Kidney (tissue), 14 donors: ENCODE results near the gene RNF181. TPM values are rescaled to one million over a fixed set of nuclear protein-coding genes. Genes with fewer than 3 reads are reported as not detected.
A peak's percentile ranks its signal among the peaks of the same experiment; 100 is the strongest.

Experiments used
- DNase-seq, 5 donors: peaks; one replicate each; pipeline ENCODE4 v3.0.0-alpha.2; 2013 to 2020
- FAIRE-seq: peaks from 2 replicates; lab custom pipeline; 2012; peaks lifted over from hg19 to GRCh38; lab: Jason Lieb, UNC
- H3K27ac ChIP-seq, 2 donors: one replicate each; pipeline ENCODE4 v1.7.0; 2013; ENCODE audit warnings: low read depth in 2 of 2, low read length in 2 of 2, inconsistent platforms in 1 of 2
- H3K27me3 ChIP-seq: one replicate; pipeline ENCODE4 v1.7.1; 2013; ENCODE audit warnings: low read length, inconsistent platforms; ENCODE audit not compliant: control insufficient read depth, insufficient read depth
- H3K36me3 ChIP-seq, 3 donors: one replicate each; pipeline versions ENCODE4 v1.7.0 to v1.7.1; 2013; ENCODE audit warnings: low read length in 3 of 3, control low read depth in 1 of 3, inconsistent platforms in 1 of 3; ENCODE audit not compliant: insufficient read depth in 3 of 3, control insufficient read depth in 2 of 3
- H3K4me1 ChIP-seq, 3 donors: one replicate each; pipeline versions ENCODE4 v1.7.0 to v1.7.1; 2013; ENCODE audit warnings: low read length in 3 of 3, inconsistent platforms in 1 of 3, low read depth in 1 of 3; ENCODE audit not compliant: control insufficient read depth in 2 of 3, insufficient read depth in 2 of 3
- H3K4me3 ChIP-seq, 3 donors: one replicate each; pipeline versions ENCODE4 v1.7.0 to v1.8.1; 2013; ENCODE audit warnings: low read length in 3 of 3, control low read depth in 1 of 3, inconsistent platforms in 1 of 3
- H3K9ac ChIP-seq, 3 donors: one replicate each; pipeline versions ENCODE4 v1.7.0 to v1.7.1; 2013; ENCODE audit warnings: low read length in 3 of 3, control low read depth in 1 of 3, inconsistent platforms in 1 of 3
- H3K9me3 ChIP-seq, 3 donors: one replicate each; pipeline versions ENCODE4 v1.7.0 to v1.7.1; 2013; ENCODE audit warnings: low read length in 3 of 3, control low read depth in 1 of 3, inconsistent platforms in 1 of 3; ENCODE audit not compliant: control insufficient read depth in 2 of 3, insufficient read depth in 1 of 3
- intact Hi-C: fragments of 100-400 bp; cut with DNase I; formaldehyde crosslinking; loops from one replicate; pipeline ENCODE4 v1.11.1; 2022
- polyA plus RNA-seq: library from polyadenylated mRNA; stranded (reverse); fragments of 350-450 nt; fragmentation: Illumina TruSeq; extraction: RNeasy Lipid Tissue Mini Kit (QIAGEN cat#74804); gene quantifications from one replicate; pipeline ENCODE4 v1.2.3, GENCODE V29; 2014; ENCODE audit warnings: low read depth, low replicate concordance; ENCODE audit not compliant: insufficient read depth
- total RNA-seq: library from RNA; stranded (reverse); fragmentation: NEBNext Ultra II Directional; extraction: Animal tissue kit (Norgen Biotek cat#: 25700); gene quantifications from one replicate; pipeline ENCODE4 v1.2.1, GENCODE V29; 2021
- TF ChIP-seq, protein P1 (sequence below): IDR thresholded peaks from 3 replicates; pipeline ENCODE4 v1.5.1; 2012; ENCODE audit warnings: mild to moderate bottlenecking, moderate library complexity, borderline replicate concordance; ENCODE audit not compliant: insufficient read depth; ENCODE audit errors: extremely low read depth
- donor health status: control.
- donor health status: control.
- donor health status: control.
- donor health status: control.
- donor health status: control.
- donor health status: DM: yes; HTN: yes; CAD: no.
- donor health status: Normal renal cell carcinoma (clear cell type).

Gene RNF181
- total and polyA plus RNA-seq, 2 donors from 2014 or later = 89.9 to 407 TPM

DNA sequence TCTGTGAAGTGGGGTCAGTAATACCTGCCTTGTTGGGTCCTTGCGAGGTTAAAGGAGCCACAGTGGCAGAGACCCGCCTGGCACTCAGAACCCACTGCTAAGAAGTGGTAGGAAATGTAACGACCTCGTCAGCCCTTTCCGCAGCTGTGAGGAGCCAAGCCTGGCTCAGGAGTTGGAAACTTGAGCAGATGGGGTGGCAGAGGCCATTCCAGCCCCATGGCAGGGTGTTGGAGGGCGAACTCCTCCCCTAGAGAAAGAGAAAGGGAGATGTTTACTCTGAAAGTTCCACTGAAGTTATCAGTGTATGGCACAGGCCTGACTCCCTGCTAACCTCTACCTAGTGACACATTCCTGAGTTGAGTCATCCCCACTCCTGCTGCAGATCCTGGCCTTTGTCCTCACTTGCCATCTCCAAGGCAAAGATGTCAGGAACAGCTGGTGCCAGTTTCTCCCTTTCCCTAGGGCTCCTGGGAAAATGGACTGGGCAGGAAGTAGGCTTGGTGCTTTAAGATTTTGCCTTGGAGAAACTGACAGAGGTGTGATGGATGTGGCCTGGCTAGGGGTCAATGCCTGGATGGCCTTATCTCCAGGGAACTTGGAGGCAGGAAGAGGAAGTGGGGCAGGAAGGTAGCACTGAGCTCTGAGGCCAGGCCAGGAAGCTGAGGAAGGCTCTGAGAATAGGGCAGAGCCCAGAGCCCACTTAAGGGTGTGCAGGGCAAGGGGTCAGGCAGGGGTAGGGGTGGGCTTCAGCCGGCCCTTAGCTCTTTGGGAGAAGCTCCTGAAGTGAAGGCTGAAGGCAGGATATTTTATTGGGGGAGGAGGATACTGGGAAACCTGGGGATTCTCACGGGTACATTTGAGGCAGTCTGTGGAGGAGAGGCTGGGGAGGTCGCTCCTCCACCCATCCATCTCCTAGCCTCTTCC lies 10.4 kb upstream of the RNF181 start:
- Histone ChIP-seq H3K27ac (peak overlapping the region; percentile 93 to 94), H3K27me3 (no peaks in the 10 kb centered on the region), H3K4me3 (peak overlapping the region; percentile 35 to 74 (median 67)), H3K4me1 (peaks cover 0 to 25% (median 3%) of the 10 kb centered on the region in 3 donors), H3K9me3 (no peaks in the 10 kb centered on the region), H3K36me3 (peaks cover 0 to 8% (median 2%) of the 10 kb centered on the region in 3 donors), H3K9ac (peak overlapping the region in 2 of 3 donors; percentile 64 to 80)
- TF ChIP-seq, protein P1, sequence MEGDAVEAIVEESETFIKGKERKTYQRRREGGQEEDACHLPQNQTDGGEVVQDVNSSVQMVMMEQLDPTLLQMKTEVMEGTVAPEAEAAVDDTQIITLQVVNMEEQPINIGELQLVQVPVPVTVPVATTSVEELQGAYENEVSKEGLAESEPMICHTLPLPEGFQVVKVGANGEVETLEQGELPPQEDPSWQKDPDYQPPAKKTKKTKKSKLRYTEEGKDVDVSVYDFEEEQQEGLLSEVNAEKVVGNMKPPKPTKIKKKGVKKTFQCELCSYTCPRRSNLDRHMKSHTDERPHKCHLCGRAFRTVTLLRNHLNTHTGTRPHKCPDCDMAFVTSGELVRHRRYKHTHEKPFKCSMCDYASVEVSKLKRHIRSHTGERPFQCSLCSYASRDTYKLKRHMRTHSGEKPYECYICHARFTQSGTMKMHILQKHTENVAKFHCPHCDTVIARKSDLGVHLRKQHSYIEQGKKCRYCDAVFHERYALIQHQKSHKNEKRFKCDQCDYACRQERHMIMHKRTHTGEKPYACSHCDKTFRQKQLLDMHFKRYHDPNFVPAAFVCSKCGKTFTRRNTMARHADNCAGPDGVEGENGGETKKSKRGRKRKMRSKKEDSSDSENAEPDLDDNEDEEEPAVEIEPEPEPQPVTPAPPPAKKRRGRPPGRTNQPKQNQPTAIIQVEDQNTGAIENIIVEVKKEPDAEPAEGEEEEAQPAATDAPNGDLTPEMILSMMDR = no peak
- intact Hi-C loops = no loop called here
- FAIRE-seq (no peak), DNase-seq (peak in 4 of 5 donors; percentile 74 to 87 (median 80))

DNA sequence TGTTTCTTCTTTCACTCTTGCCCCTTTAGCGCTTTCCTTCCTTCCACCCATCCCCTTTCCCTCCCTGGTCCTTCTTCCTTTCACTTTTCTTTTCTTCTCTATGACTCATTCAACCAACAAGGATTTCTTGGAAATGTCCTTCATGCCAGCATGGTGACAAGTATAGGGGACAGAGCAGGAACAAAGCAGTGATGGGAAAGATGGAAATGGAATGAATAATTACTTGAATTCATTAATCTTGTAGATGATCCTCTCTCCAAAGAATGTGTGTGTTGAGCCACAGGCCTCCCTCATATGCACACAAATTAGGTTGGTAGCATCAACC lies 9.8 kb upstream of the RNF181 start:
- Histone ChIP-seq H3K9me3 (no peaks in the 10 kb centered on the region), H3K27ac (peak overlapping the region; percentile 93 to 94), H3K4me3 (peak overlapping the region in 1 of 3 donors; percentile 74), H3K4me1 (peaks cover 0 to 26% (median 0%) of the 10 kb centered on the region in 3 donors), H3K36me3 (peaks cover 0 to 8% (median 2%) of the 10 kb centered on the region in 3 donors), H3K27me3 (no peaks in the 10 kb centered on the region), H3K9ac (no peak overlapping the region)
- DNase-seq (no peak), FAIRE-seq (no peak)
- TF ChIP-seq, protein P1 = no peak
- intact Hi-C loops = no loop called here

DNA sequence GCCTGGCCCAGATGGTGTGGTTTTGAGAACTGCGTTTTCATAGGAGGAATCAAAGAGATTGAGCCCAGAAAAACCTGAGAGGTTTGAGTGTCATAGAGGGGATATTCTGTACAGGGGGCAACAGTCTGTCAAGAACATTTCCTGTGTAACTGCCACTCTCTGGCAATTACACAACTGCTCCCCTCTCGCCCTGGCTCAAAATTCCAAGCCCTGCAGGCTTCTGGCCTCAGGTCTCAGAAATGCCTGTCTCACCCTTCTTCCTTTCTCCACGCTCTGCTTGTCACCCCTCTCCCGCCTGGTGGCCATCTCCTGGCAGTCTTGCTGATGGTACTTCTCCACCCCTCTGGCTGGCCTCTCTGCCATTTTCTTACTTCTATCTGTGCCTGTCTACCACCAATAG lies 7.3 kb upstream of the RNF181 start:
- Histone ChIP-seq H3K9me3 (no peaks in the 10 kb centered on the region), H3K36me3 (peaks cover 0 to 2% (median 0%) of the 10 kb centered on the region in 3 donors), H3K27me3 (no peaks in the 10 kb centered on the region), H3K9ac (no peak overlapping the region), H3K4me3 (no peak overlapping the region), H3K4me1 (peaks cover 0 to 36% (median 0%) of the 10 kb centered on the region in 3 donors), H3K27ac (peak overlapping the region in 1 of 2 donors; percentile 16)
- no peak for DNase-seq
- intact Hi-C loops = no loop called here
- TF ChIP-seq, protein P1 = no peak
- no peak for FAIRE-seq
